ENCODE results near the gene TSSK2. TPM values are rescaled to one million over a fixed set of nuclear protein-coding genes. Genes with fewer than 3 reads are reported as not detected.

The TSSK2 gene
- total and polyA plus RNA-seq, 2 of the 8 experiments (the other 6 are each of a cell fraction or from before 2014, with no cell fraction given): not detected

DNA sequence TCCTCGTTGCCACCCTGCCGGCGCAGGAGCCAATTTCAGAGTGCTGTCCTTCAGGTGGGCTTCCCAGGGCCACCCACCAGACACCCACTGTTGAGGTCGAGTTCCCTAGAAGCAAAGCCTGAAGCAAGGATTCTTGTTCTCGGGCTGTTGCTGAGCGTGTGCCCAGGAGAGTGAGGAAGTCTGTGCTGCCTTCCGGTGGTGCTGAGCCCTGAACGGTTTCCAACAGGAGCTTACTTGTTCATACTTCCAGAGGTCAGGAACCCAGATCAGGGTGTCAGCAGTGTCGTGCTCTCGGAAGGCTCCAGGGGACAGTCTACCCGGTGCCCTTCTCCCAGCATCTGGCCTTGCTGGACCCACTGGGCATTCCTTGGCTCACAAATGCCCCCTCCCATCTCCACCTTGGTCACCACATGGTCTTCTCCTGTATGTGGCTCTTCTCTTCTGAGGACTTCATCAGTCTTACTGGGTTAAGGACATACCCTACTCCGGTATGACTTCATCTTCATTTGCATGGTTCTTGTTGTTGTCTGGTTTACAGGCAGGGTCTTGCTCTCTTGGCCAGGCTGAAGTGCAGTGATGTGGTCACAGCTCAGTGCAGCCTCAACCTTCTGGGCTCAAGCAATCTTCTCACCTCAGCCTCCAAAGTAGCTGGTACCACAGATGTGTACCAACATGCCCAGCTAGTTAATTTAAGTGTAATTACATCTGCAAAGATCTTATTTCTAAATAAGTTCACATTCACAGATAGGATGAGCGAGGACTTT lies 36.2 kb downstream of the TSSK2 start (continued):
- TF ChIP-seq, protein P1, sequence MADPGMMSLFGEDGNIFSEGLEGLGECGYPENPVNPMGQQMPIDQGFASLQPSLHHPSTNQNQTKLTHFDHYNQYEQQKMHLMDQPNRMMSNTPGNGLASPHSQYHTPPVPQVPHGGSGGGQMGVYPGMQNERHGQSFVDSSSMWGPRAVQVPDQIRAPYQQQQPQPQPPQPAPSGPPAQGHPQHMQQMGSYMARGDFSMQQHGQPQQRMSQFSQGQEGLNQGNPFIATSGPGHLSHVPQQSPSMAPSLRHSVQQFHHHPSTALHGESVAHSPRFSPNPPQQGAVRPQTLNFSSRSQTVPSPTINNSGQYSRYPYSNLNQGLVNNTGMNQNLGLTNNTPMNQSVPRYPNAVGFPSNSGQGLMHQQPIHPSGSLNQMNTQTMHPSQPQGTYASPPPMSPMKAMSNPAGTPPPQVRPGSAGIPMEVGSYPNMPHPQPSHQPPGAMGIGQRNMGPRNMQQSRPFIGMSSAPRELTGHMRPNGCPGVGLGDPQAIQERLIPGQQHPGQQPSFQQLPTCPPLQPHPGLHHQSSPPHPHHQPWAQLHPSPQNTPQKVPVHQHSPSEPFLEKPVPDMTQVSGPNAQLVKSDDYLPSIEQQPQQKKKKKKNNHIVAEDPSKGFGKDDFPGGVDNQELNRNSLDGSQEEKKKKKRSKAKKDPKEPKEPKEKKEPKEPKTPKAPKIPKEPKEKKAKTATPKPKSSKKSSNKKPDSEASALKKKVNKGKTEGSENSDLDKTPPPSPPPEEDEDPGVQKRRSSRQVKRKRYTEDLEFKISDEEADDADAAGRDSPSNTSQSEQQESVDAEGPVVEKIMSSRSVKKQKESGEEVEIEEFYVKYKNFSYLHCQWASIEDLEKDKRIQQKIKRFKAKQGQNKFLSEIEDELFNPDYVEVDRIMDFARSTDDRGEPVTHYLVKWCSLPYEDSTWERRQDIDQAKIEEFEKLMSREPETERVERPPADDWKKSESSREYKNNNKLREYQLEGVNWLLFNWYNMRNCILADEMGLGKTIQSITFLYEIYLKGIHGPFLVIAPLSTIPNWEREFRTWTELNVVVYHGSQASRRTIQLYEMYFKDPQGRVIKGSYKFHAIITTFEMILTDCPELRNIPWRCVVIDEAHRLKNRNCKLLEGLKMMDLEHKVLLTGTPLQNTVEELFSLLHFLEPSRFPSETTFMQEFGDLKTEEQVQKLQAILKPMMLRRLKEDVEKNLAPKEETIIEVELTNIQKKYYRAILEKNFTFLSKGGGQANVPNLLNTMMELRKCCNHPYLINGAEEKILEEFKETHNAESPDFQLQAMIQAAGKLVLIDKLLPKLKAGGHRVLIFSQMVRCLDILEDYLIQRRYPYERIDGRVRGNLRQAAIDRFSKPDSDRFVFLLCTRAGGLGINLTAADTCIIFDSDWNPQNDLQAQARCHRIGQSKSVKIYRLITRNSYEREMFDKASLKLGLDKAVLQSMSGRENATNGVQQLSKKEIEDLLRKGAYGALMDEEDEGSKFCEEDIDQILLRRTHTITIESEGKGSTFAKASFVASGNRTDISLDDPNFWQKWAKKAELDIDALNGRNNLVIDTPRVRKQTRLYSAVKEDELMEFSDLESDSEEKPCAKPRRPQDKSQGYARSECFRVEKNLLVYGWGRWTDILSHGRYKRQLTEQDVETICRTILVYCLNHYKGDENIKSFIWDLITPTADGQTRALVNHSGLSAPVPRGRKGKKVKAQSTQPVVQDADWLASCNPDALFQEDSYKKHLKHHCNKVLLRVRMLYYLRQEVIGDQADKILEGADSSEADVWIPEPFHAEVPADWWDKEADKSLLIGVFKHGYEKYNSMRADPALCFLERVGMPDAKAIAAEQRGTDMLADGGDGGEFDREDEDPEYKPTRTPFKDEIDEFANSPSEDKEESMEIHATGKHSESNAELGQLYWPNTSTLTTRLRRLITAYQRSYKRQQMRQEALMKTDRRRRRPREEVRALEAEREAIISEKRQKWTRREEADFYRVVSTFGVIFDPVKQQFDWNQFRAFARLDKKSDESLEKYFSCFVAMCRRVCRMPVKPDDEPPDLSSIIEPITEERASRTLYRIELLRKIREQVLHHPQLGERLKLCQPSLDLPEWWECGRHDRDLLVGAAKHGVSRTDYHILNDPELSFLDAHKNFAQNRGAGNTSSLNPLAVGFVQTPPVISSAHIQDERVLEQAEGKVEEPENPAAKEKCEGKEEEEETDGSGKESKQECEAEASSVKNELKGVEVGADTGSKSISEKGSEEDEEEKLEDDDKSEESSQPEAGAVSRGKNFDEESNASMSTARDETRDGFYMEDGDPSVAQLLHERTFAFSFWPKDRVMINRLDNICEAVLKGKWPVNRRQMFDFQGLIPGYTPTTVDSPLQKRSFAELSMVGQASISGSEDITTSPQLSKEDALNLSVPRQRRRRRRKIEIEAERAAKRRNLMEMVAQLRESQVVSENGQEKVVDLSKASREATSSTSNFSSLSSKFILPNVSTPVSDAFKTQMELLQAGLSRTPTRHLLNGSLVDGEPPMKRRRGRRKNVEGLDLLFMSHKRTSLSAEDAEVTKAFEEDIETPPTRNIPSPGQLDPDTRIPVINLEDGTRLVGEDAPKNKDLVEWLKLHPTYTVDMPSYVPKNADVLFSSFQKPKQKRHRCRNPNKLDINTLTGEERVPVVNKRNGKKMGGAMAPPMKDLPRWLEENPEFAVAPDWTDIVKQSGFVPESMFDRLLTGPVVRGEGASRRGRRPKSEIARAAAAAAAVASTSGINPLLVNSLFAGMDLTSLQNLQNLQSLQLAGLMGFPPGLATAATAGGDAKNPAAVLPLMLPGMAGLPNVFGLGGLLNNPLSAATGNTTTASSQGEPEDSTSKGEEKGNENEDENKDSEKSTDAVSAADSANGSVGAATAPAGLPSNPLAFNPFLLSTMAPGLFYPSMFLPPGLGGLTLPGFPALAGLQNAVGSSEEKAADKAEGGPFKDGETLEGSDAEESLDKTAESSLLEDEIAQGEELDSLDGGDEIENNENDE (IDR thresholded peaks at IDR 0.05; ENCODE audit: insufficient replicate concordance, low read length): no peak
- no peak for TF ChIP-seq CREB1 (IDR thresholded peaks at IDR 0.05)
- no peak for TF ChIP-seq SP2 (IDR thresholded peaks at IDR 0.05; ENCODE audit: low read length)
- no peak for TF ChIP-seq EGR1 (IDR thresholded peaks at IDR 0.05; ENCODE audit: borderline replicate concordance, low read depth, low read length)
- no peak for TF ChIP-seq RNF2 (IDR thresholded peaks at IDR 0.05; ENCODE audit: borderline replicate concordance, low read depth, low read length, missing control alignments, poor library complexity, severe bottlenecking)
- TF ChIP-seq SIRT6 (IDR thresholded peaks at IDR 0.05; ENCODE audit: low read length): no peak
- no peak for TF ChIP-seq JUN (IDR thresholded peaks at IDR 0.05; ENCODE audit: low read depth, low read length)

Measured in H1 (cell line).